Measurements from ENCODE around the gene SLC16A10. TPM values are rescaled to one million over a fixed set of nuclear protein-coding genes. Genes with fewer than 3 reads are reported as not detected.

SLC16A10 gene
- total RNA-seq, 2 experiments from 2014 or later = 13.4 to 13.8 TPM

DNA sequence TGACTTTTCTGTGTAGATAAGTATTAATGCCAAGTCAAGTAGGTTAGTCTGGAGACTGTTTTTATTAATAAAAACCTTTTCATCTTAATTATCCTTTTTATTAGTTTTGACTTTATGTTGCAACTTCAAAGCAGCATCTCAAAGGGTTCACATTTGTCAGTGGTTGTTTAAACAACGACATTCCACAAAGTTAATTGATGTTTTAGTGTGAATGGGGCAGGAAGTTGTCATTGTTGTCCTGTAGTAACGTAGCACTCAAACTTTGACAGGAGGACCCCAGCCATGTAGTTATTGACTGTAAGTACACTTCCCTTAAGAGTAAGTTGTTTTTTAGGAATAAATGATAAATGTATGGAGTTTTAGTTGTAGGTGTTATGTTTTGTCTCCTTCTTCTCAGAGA, 11.3 kb downstream of the SLC16A10 start:
- no peaks in the 10 kb centered on the region for H3K36me3 ChIP-seq (ENCODE audit: insufficient read depth, low read length)
- TF ChIP-seq, protein P1, sequence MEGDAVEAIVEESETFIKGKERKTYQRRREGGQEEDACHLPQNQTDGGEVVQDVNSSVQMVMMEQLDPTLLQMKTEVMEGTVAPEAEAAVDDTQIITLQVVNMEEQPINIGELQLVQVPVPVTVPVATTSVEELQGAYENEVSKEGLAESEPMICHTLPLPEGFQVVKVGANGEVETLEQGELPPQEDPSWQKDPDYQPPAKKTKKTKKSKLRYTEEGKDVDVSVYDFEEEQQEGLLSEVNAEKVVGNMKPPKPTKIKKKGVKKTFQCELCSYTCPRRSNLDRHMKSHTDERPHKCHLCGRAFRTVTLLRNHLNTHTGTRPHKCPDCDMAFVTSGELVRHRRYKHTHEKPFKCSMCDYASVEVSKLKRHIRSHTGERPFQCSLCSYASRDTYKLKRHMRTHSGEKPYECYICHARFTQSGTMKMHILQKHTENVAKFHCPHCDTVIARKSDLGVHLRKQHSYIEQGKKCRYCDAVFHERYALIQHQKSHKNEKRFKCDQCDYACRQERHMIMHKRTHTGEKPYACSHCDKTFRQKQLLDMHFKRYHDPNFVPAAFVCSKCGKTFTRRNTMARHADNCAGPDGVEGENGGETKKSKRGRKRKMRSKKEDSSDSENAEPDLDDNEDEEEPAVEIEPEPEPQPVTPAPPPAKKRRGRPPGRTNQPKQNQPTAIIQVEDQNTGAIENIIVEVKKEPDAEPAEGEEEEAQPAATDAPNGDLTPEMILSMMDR (IDR thresholded peaks at IDR 0.05) = no peak
- H3K4me3 ChIP-seq (ENCODE audit: low read length) = no peak overlapping the region
- H3K27me3 ChIP-seq (ENCODE audit: control insufficient read depth in 1 of 2, insufficient read depth in 2 of 2, low read length in 2 of 2) = no peaks in the 10 kb centered on the region
- Mint-ChIP-seq H3K36me3 (ENCODE audit: low read depth) (peaks cover 12% of the 10 kb centered on the region), H3K27ac (no peak overlapping the region), H3K9me3 (peaks cover 2% of the 10 kb centered on the region), H3K27me3 (no peaks in the 10 kb centered on the region), H3K4me1 (ENCODE audit: low read depth) (peaks cover 38% of the 10 kb centered on the region), H3K4me3 (no peak overlapping the region)
- no peak overlapping the region for H3K27ac ChIP-seq (ENCODE audit: low read depth in 1 of 2, low read length in 2 of 2)
- intact Hi-C loops (cut with DNase I, micrococcal nuclease) = no loop called here
- POLR2A ChIA-PET = no interaction called here
- DNase-seq (no peak), ATAC-seq (ENCODE audit: poor library complexity) (no peak)
- peaks cover 0 to 5% of the 10 kb centered on the region in 2 experiments for H3K9me3 ChIP-seq (ENCODE audit: control insufficient read depth in 1 of 2, insufficient read depth in 1 of 2, low read length in 2 of 2)
- peaks cover 8% of the 10 kb centered on the region for H3K4me1 ChIP-seq (ENCODE audit: insufficient read depth, low read length)
- CTCF ChIA-PET = no interaction called here

- Mint-ChIP-seq H3K4me1 (ENCODE audit: low read depth) (peaks cover 35% of the 10 kb centered on the region), H3K27ac (no peak overlapping the region), H3K9me3 (peaks cover 2% of the 10 kb centered on the region), H3K4me3 (no peak overlapping the region), H3K36me3 (ENCODE audit: low read depth) (peaks cover 29% of the 10 kb centered on the region), H3K27me3 (no peaks in the 10 kb centered on the region)
- Histone ChIP-seq H3K27ac (ENCODE audit: low read depth in 1 of 2, low read length in 2 of 2) (no peak overlapping the region), H3K4me1 (ENCODE audit: insufficient read depth, low read length) (peaks cover under 1% of the 10 kb centered on the region), H3K27me3 (ENCODE audit: control insufficient read depth in 1 of 2, insufficient read depth in 2 of 2, low read length in 2 of 2) (no peaks in the 10 kb centered on the region), H3K9me3 (ENCODE audit: control insufficient read depth in 1 of 2, insufficient read depth in 1 of 2, low read length in 2 of 2) (peaks cover 0 to 1% of the 10 kb centered on the region in 2 experiments), H3K4me3 (ENCODE audit: low read length) (no peak overlapping the region), H3K36me3 (ENCODE audit: insufficient read depth, low read length) (no peaks in the 10 kb centered on the region)
- POLR2A ChIA-PET = no interaction called here
- TF ChIP-seq, protein P1 (IDR thresholded peaks at IDR 0.05) = no peak
- CTCF ChIA-PET = no interaction called here
- intact Hi-C loops (cut with DNase I, micrococcal nuclease) = no loop called here
- DNase-seq (no peak), ATAC-seq (ENCODE audit: poor library complexity) (no peak)
Measured at GRCh38 chr6:111101987-111102386, 14.7 kb downstream of the SLC16A10 start.

DNA sequence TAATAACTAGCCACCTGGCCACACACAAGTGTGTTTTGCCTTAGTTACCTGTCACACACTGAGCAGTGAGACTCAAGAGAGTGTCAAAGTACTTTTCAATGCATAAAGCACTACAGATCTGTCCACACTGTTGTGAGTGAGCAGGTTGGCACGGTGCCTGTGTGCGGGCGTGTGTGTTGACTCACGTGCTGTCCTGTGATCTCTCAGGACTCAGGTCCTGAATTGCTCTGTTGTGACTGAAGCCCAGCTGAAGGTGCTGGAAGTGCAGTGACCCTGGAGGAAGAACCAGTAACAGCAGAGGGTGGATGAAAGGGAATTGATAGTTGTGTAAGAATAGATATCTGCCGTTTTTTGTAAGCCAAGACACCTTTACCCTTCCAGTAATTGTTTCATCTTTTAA, 18.3 kb downstream of the SLC16A10 start:
- peaks cover 42% of the 10 kb centered on the region for H3K36me3 Mint-ChIP-seq (ENCODE audit: low read depth)
- POLR2A ChIA-PET = no interaction called here
- DNase-seq (peak in 4 of 14 experiments; percentile 4 to 47 (median 16)), ATAC-seq (ENCODE audit: poor library complexity) (no peak)
- H3K4me1 ChIP-seq (ENCODE audit: insufficient read depth, low read length) = no peaks in the 10 kb centered on the region
- CTCF ChIA-PET = no interaction called here
- no peak overlapping the region for H3K27ac Mint-ChIP-seq
- peaks cover 0 to 11% of the 10 kb centered on the region in 2 experiments for H3K9me3 ChIP-seq (ENCODE audit: control insufficient read depth in 1 of 2, insufficient read depth in 1 of 2, low read length in 2 of 2)
- no peak overlapping the region for H3K4me3 Mint-ChIP-seq
- intact Hi-C loops (cut with DNase I, micrococcal nuclease) = no loop called here
- peaks cover 7% of the 10 kb centered on the region for H3K9me3 Mint-ChIP-seq
- TF ChIP-seq, protein P1 (IDR thresholded peaks at IDR 0.05) = no peak
- H3K27me3 Mint-ChIP-seq = no peaks in the 10 kb centered on the region
- H3K36me3 ChIP-seq (ENCODE audit: insufficient read depth, low read length) = no peaks in the 10 kb centered on the region
- no peak overlapping the region for H3K27ac ChIP-seq (ENCODE audit: low read depth in 1 of 2, low read length in 2 of 2)
- H3K4me1 Mint-ChIP-seq (ENCODE audit: low read depth) = peaks cover 37% of the 10 kb centered on the region
- no peak overlapping the region for H3K4me3 ChIP-seq (ENCODE audit: low read length)
- H3K27me3 ChIP-seq (ENCODE audit: control insufficient read depth in 1 of 2, insufficient read depth in 2 of 2, low read length in 2 of 2) = no peaks in the 10 kb centered on the region
